GM12873 (cell line): Measurements from ENCODE around the gene C1orf94.

Experiments
- CTCF ChIP-seq: IDR thresholded peaks from 2 replicates; pipeline ENCODE4 v1.5.1; 2012; ENCODE audit warnings: low read depth, mild to moderate bottlenecking, moderate library complexity, low read length, control low read depth; ENCODE audit not compliant: insufficient read depth; ENCODE audit errors: missing control alignments

C1orf94 gene

GRCh38 chr1:34188985-34189384 lies 12.3 kb downstream of the C1orf94 start:
- TF ChIP-seq CTCF, result no peak

GRCh38 chr1:34190692-34191091 lies 14.0 kb downstream of the C1orf94 start:
- TF ChIP-seq CTCF, result no peak

- no peak for TF ChIP-seq CTCF
These were observed 15.9 kb downstream of the C1orf94 start for GRCh38 chr1:34192621-34193020.

- no peak for TF ChIP-seq CTCF
These were observed 23.2 kb downstream of the C1orf94 start for GRCh38 chr1:34199927-34200326.

GRCh38 chr1:34212673-34213072 lies 36.0 kb downstream of the C1orf94 start:
- no peak for TF ChIP-seq CTCF

GRCh38 chr1:34213956-34214355 lies 37.2 kb downstream of the C1orf94 start:
- TF ChIP-seq CTCF, result no peak

GRCh38 chr1:34231441-34231840 lies 54.7 kb downstream of the C1orf94 start:
- TF ChIP-seq CTCF, result no peak
